GM18519 (cell line): Measurements from ENCODE around the gene COQ8B.
"Not testable (repeated sequence)": the region's sequence is repeated elsewhere in the genome, so short reads cannot be mapped to it uniquely, and the experiment has no call there.

ENCODE experiments used
- ATAC-seq: cut with Tn5 transposase; IDR thresholded peaks from one replicate; pipeline ENCODE4 v1.9.1; 2021; ENCODE audit warnings: mild to moderate bottlenecking, moderate library complexity; ENCODE audit not compliant: unreplicated experiment, low FRiP score

The COQ8B gene

DNA sequence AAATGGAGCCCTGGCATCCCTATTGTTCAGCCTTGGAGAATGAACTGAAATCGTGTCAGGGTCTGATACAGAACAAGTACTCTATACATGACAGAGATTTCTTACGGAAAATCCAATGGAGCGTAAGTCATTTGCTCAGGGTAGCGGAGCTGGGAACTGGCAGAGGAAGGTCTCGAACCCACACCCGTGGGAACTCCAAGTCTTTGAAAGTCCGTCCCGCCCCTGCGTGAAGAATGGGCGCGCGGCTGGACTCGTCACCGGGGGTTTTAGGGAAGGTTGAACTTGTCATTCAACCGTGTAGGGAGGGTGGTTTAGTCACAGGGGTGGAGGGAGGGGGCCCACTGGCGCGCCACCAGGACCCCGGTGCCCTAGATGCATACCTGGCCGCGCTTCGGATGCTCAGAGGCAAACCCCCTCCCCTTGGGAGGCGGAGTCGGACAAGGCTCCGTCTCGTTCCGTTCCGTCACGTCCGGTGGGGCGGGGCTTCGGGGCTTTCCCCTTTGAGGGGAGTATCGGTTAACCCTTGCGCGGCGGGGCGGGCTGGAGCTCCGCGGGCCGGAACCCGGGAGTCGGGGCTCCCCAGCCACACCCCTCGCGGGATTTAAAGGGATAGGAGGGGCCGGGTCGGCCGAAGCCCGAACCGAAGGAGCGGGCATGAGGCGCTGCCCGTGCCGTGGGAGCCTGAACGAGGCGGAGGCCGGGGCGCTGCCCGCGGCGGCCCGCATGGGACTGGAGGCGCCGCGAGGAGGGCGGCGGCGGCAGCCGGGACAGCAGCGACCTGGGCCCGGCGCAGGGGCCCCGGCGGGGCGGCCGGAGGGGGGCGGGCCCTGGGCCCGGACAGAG lies at the start of gene COQ8B, which contains the start of gene ITPKC:
COQ8B (minus strand) TSS at position 405 of the 843 bp plus-strand sequence. CDS start 2,254 bp downstream, outside the sequence.
ITPKC (plus strand) TSS at position 631 of the 843 bp plus-strand sequence; CDS start at position 655, 24 bp downstream.
- peak; percentile 61 for ATAC-seq

DNA sequence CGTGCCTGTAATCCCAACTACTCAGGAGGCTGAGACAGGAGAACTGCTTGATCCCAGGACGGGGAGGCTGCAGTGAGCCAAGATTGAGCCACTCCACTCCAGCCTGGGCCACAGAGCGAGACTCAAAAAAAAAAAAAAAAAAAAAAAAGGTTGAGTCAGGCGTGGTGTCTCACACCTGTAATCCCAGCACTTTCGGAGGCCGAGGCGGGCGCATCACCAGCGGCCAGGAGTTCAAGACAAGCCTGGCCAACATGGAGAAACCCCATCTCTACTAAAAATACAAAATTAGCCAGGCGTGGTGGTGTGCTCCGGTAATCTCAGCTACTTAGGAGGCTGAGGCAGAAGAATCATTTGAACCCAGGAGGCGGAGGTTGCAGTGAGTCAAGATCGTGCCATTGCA lies 49.7 kb upstream of the COQ8B start:
- not testable (repeated sequence) for ATAC-seq

DNA sequence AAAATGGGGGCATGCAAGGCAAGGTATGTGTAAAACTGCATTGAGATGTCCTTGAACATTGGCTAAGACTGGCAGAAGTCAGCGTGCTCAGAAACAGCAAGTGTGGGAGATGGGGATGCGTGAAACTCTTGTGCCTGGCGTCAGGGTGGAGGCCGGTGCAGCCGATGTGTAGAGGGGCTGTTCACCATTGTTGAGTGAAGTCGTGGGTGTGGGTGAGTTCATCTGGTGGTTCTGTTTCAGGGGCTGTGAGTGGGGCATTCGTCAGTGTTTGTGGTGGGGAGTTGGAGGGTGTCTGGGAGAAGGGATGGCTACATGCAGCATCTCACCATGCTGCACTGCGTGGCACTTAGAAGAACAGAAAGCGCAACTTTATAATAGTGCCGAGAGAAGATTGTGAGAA lies 47.3 kb upstream of the COQ8B start:
- no peak for ATAC-seq

DNA sequence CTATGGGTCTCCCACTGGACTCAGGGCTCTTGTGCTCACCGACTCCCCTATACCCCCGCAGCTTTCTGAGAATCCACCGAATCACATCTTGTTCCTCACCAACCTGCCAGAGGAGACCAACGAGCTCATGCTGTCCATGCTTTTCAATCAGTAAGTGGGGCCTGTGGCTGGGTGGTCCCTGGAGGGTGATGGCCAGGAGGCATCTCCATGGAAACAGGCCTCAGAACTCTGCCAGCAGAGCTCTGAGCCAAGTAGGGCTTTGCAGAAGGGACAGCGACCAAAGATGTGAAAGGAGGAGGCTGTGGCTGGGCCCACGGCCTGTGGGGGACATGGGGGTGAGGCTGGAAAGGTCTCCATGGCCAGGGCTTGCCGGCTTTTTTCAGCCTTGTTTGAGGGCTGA lies 46.8 kb upstream of the COQ8B start:
- no peak for ATAC-seq

DNA sequence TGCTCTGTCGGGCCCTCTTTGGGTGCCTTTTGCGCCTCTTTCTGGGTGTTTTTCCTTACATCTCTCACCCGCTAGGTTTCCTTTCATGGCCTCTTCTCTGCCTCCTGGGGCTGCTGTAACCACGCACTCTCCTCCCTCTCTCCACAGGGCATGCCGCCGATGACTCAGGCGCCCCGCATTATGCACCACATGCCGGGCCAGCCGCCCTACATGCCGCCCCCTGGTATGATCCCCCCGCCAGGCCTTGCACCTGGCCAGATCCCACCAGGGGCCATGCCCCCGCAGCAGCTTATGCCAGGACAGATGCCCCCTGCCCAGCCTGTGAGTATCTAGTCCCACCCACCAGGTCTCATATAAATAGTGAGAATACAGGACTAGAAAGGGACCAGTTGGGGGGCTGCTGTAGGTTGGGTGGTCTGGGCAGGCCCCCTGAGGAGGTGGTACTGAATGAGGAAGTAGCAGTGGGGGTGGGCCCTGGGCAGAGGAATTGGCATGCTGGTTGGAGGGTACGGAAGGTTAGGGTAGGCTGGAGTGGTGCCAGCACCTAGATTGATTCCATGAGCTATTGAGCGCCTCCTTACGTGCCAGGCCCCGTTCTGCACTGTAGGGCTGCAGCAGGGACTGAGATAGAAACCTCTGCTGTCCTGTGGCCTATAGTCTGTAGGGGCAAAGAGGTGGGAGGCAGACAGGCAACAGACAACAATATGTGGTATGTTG lies 46.2 kb upstream of the COQ8B start:
- ATAC-seq, result no peak

GRCh38 chr19:40759352-40759751 lies 42.7 kb upstream of the COQ8B start:
- no peak for ATAC-seq

DNA sequence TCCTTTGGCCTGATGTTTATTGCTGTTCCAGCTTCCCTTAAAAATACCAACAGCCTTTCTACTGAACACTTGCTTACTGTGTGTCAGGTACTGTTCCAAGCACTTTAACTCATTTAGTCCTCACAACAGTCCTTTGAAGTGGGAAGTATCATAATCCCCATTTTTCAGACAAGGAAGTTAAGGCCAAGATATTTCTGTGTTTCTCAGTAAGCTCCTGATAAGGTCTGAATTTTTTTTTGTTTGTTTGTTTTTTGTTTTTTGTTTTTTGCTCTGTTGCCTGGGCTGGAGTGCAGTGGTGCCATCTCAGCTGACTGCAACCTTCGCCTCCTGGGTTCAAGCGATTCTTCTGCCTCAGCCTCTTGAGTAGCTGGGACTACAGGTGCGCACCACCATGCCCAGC lies 41.8 kb upstream of the COQ8B start:
- no peak for ATAC-seq

DNA sequence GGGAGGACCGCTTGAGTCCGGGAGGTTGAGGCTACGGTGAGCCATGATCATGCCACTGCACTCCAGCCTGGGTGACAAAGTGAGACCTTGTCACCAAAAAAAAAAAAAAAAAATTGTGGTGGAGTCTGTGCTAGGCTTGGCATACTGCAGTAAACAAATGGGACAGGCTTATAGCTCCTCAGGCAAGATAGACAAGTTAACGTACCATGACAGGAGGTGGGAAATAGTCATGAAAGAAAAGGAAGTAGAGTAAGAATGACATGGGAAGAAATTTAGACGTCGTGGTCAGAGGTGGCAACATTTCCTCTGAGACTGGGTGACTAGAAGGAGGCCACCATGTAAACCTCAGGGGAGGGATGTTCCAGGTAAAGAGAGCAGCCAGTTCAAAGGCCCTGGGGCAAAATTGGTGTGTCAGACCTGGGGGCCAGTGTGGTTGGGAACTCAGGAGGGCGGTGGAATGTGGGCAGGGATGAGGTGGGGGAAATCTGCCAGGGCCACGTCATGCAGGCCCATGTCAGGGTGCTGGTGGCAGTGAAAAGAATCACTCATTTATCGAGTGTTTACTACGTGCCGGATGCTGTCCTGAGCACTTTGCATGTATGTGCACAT lies 39.9 kb upstream of the COQ8B start:
- ATAC-seq, result no peak

DNA sequence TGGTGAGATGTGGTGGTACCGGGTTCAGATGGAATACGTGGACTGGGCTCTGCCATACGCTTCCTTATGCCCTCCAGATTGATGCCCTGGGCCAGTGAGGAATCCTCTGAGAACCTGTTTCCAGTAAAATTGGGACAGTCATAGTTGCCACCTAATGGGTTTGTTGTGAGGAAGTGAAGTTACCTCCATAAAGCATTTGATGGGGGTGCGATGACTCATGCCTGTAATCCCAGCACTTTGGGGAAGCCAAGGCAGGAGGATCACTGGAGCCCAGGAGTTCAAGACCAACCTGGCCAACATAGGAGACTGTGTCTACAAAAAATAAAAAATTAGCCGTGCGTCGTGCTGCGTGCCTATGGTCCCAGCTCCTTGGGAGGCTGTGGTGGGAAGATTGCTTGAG lies 39.1 kb upstream of the COQ8B start:
- ATAC-seq, result no peak

- ATAC-seq, result no peak
These were observed 38.5 kb upstream of the COQ8B start for GRCh38 chr19:40755248-40755624.

DNA sequence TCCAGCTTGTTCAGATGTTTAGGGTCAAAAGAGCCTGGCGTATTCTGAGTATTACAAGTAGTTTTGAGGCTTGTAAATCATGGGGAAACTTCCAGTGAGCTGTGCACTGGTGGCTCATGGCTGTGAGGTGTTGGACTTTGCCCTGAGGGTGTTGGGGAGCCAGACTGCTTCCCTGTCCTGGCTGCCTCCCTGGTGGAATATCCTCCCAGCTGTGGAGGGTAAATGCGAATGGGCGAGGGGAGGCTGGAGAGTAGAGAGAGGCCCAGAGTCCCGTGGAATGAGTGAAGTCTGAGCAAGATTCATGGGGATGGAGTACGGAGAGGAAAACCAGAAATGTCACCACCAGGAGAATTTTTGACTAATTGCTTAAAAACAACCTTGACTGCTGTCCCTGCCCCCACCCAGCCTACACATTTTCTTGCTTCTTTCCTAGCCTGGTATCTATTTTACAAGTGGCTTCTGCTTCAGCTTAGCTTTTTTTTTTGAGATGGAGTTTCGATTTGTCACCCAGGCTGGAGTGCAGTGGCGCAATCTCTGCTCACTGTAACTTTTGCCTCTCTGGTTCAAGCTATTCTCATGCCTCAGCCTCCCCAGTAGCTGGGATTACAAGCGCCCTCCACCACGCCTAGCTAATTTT lies 38.0 kb upstream of the COQ8B start:
- no peak for ATAC-seq

GRCh38 chr19:40752257-40752781 lies 35.6 kb upstream of the COQ8B start:
- no peak for ATAC-seq

- ATAC-seq, result peak; percentile 41
These were observed 34.3 kb upstream of the COQ8B start, which contains the start of gene SNRPA for GRCh38 chr19:40750874-40751537. Gene SNRPA (plus strand): TSS chr19:40751203. CDS start chr19:40751409, 206 bp downstream.

DNA sequence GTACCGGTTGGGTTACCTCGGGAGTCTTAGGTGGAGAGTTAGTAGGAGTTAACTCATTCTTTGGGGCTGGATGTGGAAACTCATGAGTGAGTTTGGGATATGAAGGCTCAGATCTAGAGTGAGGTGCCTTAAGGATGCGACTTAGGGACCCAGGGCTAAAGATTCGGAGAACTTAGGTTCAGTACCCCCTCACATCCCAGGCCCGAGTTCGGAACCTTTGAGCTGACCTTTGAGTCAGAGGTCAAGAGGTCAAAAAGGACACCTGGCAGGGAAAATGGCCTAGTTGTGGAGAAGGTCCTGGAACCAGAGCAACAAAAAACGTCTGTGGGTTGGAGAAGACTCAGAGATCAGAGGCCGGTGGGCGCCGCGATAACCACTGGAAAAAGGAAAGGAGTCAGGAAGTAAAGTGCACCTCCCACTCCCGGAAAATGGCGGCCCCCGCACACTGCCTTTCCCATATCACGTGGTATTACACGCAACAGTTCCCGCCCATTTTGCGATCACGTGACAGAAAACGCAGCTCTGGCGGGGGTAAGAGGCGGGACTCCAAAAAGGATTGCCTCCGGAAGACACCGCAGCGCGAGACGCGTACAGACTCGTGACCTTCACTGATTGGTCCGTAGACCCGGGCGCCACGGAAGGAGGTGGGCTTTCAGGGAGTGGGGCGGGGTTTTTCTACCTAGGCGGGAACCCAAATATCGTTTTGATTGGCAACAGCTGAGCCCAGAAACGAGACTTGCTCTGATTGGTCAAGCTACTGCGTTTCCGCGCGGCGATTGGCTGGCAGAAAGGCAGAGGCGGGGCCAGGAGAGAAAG lies 33.6 kb upstream of the COQ8B start, which contains the start of gene ACTMAP:
ACTMAP (minus strand) TSS at position 420 of the 816 bp plus-strand sequence. CDS start 674 bp downstream, outside the sequence.
- ATAC-seq, result peak; percentile 77

GRCh38 chr19:40747536-40747935 lies 30.9 kb upstream of the COQ8B start:
- no peak for ATAC-seq

GRCh38 chr19:40745402-40745780 lies 28.7 kb upstream of the COQ8B start:
- no peak for ATAC-seq

DNA sequence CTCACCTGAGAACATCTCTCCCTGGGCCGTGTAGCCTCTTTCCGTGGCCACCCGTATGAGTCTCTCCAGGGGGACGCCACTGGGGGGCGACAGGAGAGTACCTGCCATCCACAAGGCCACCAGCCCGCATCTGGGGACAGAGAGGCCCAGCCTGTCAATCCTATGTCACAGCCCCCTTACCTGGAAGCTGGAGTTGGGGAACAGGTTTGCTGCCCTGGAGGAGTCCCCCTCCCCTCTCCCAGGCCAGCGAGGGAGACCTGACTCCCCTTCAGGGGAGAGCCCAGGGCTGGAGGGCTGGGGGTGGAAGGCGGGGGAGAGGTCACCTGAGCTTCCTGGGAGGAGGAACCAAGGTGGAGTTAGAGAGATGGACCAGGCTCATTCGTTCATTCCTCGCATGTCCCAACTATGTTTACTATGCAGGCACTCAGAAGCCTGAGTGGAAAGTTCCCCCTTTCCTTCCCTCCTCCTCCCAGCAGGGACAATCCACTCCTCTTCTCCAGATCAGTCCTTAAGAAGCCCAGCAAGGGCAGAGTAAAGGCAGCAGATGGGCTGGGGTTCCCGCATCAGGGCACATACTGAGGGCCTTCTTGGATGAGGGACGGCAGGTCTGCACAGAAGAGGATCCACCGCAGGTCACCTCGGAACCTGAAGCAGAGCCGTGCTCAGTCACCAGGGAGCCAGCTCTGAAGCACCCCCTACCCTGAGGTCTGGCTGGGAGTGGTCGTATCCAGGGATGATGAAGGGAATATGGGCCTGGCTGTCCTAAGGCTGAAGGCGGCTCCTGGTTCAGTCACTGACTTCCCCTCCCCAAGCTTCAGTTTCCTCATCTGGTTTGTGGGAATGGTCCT lies 28.1 kb upstream of the COQ8B start:
- ATAC-seq, result no peak

DNA sequence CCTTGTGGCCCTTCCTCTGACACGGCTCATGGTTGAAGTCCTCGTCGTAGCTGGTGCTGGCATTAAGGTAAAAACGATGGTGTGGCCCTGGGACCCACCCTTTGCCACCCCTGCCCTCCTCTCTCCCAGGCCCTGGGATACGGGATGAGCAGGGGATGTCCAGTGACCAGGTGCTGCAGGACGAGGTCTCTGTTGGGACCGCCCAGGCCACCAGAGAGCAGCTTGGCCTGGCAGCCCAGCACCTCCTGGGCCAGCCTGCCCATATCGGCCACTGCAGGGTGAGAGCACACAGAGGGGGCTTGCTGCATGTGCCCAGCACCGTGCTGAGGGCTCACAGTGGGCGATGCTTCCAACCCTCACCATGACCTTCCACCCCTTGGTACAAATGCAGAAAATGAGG lies 27.2 kb upstream of the COQ8B start:
- ATAC-seq, result no peak
